Stimulated activated naive CD8-positive, alpha-beta T cell treated with anti-CD3 and anti-CD28 coated beads, Interleukin-15, Interleukin-2, amounts not matched to agents 100 U/mL and 50 U/mL, for 24 hours (primary cell): Measurements from ENCODE around the gene NCBP1.

Experiments
- ATAC-seq: fragments of 150-1000 bp; cut with Tn5 transposase; one replicate; pipeline ENCODE4 v1.10.0; 2021
- DNase-seq: peaks from one replicate; pipeline ENCODE4 v3.0.0; 2021

NCBP1 gene

DNA sequence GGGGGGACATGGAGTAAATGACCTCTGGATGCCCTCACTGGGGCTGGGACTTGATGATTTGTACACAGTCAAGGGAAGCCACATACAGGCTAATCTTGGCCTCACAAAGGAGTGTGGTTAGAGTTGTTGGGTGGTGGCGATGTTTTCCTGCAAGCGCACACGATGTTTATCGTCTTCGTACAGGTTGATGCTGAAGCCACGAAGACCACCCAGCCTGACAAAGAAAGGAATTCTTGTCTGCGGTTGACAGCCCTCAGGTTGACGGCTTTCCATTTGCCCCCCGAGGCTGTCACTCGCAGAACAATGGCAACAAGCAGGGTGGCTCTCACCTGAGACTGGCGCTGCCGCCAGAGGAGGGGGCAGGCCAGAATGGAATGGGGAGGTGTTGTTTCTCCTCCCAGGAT, 77.6 kb downstream of the NCBP1 start:
- ATAC-seq, result no peak
- DNase-seq, result no peak

DNA sequence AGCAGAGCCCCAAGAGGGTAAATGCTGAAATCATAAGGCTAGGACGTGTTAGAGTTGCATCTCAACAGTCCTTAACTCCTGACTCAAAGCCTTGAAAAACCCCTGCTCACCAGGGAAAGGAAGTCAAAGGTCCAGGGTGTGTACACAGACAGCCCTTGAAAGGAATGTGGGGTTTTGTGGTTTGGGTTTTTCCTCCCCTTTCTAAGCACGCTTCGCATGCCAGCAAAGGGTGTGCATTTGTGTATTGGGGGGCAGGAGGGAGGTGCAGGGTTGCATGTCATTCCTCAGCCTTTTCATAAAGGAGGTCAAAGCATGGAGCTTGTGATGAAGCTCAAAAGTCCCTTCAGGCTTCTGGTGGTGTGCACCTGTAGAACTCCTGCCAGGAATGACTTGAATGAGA, 80.8 kb downstream of the NCBP1 start:
- ATAC-seq (peak; percentile 63), DNase-seq (no peak)

DNA sequence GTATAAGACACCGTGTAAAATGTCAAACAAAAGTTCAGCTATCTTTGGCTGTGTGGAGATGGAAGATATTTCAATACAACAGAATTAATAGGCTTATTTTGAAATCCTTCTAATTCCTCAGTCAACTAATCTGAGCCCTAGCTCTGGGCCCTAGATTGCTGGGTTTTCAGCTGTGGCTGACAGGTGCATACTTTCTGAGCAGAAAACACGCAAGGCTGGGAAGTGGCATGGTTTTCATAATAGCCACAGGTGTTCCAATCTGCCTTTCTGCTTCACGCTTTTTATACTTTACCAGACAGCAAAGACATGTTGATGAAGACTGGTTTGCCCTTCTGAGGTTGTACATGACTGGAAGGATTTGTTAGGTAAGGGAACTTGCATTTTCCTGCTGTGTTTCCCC, 84.2 kb downstream of the NCBP1 start:
- no peak for ATAC-seq
- no peak for DNase-seq

DNA sequence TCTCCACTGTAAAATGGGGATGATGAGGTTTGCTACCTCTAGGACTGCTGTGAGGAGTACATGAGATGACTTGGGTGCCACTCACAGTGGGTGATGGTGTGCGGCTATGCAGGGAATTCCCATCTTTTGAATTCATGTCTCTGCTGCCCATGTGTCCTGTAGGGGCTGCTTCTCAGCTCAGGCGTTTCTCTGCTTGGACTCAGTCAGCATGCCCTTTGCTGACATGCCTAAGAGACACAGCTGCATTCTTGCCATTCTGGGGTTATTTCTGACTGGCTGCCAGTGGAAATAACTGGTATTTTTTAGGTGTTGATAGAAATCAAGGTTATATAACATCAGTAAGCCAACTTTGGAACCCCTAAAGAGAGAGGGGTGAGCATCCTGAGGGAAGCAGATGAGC, 87.8 kb downstream of the NCBP1 start:
- DNase-seq (no peak), ATAC-seq (no peak)

DNA sequence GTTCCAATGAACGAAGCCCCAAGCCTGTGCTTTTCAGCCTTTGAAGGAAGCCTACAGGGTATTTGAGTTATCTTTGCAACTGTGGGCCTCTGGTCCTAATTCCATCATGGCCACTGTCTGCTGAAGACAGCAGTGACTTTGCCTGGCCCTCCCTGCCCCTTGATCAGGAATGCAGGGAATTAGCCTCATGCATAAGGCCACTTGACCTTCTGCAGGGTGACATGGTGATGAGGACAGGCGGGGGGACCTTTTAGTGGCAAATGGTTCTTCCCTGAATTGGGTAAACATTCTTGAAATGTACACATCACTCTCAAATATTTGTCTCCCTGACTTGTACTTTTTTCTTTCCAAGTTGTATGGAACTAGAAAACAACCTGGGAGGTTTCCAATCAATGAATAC, 88.7 kb downstream of the NCBP1 start:
- ATAC-seq (no peak), DNase-seq (no peak)
